Ovary (tissue), 9 donors: ENCODE measurements around the gene SCGN. TPM values are rescaled to one million over a fixed set of nuclear protein-coding genes. Genes with fewer than 3 reads are reported as not detected.

Source experiments
- DNase-seq, 5 donors: peaks; one replicate each; pipeline ENCODE4 v3.0.0-alpha.2; 2019 to 2020
- H3K27ac ChIP-seq, 2 donors: fragments of 200-600 bp; one replicate each; pipeline versions ENCODE4 v1.5.1 to v1.8.0; 2019 to 2022
- H3K27me3 ChIP-seq: fragments of 200-600 bp; one replicate; pipeline ENCODE4 v1.8.0; 2022
- H3K36me3 ChIP-seq: fragments of 200-600 bp; sonication (generic); one replicate; pipeline ENCODE4 v1.5.1; 2019
- H3K4me1 ChIP-seq: one replicate; pipeline ENCODE4 v1.8.1; 2013; ENCODE audit warnings: mild to moderate bottlenecking, moderate library complexity; ENCODE audit not compliant: insufficient read depth
- H3K4me3 ChIP-seq: fragments of 200-600 bp; sonication (generic); one replicate; pipeline ENCODE4 v1.5.1; 2017
- H3K9me3 ChIP-seq, 2 donors: fragments of 200-600 bp in 1 of 2; sonication (generic) in 1 of 2; one replicate each; pipeline versions ENCODE4 v1.5.1 to v1.8.1; 2013 to 2019; ENCODE audit warnings: mild to moderate bottlenecking in 1 of 2, moderate library complexity in 1 of 2
- EP300 ChIP-seq: sonication (generic); formaldehyde crosslinking; IDR thresholded peaks from one replicate; pipeline ENCODE4 v1.6.1; 2017; ENCODE audit warnings: antibody characterized with exemption
- POLR2A ChIP-seq: fragments of 450-650 bp; IDR thresholded peaks from one replicate; pipeline ENCODE4 v1.6.1; 2017; ENCODE audit warnings: antibody characterized with exemption, mild to moderate bottlenecking, moderate library complexity
- WGBS, 3 donors: extraction: QIAGEN DNeasy Blood & Tissue Kit in 1 of 3; methylation state at CpG; one replicate each; pipeline versions ENCODE4 v1.1.5 to v1.1.7; 2013 to 2017; 5-methylcytosine and 5-hydroxymethylcytosine counted together
- intact Hi-C, 4 donors: fragments of 100-400 bp; cut with DNase I; formaldehyde crosslinking; loops; one replicate each; pipeline versions ENCODE4 v1.11.0 to v1.15.1; 2022 to 2023
- polyA plus RNA-seq, 2 donors: library from polyadenylated mRNA; stranded (reverse); fragments of 200-250 nt in 1 of 2; fragments of 350-450 nt in 1 of 2; fragmentation: Illumina TruSeq in 1 of 2; extraction: RNeasy Lipid Tissue Mini Kit (QIAGEN cat#74804) in 1 of 2; gene quantifications; one replicate each; pipeline ENCODE4 v1.2.3, GENCODE V29; 2013 to 2014
- total RNA-seq, 7 donors: library from RNA; depleted of rRNA in 2 of 7; stranded (reverse); fragments of >200 nt in 2 of 7; fragmentation: NEBNext Ultra II Directional in 3 of 7; extraction: Animal tissue kit (Norgen Biotek cat#: 25700) in 3 of 7; gene quantifications; one replicate each; pipeline versions ENCODE4 v1.1.0 to v1.2.4, GENCODE V29; 2016 to 2023
- TF ChIP-seq, protein P1 (sequence below), 3 donors: fragments of 450-650 bp in 2 of 3; fragments of 200-600 bp in 1 of 3; IDR thresholded peaks; one replicate each; pipeline versions ENCODE4 v1.5.1 to v1.8.0; 2016 to 2022; ENCODE audit warnings: antibody characterized with exemption in 3 of 3, mild to moderate bottlenecking in 1 of 3
- donor health status: DM: no; HTN: no; CAD: no; lungs with moderate emphysema.
- donor health status: DM: no; HTN: no; CAD: no.
- donor health status: Bipolar disorder and iron deficiency.
- donor health status: DM: yes; HTN: yes; CAD: no.
- donor health status: DM: no; HTN: no; CAD: no.
- donor health status: DM: yes; HTN: yes; CAD: no.

The SCGN gene
- total and polyA plus RNA-seq, 9 donors, result 0.08 to 1.8 (median 0.28) TPM; not detected in 5

DNA sequence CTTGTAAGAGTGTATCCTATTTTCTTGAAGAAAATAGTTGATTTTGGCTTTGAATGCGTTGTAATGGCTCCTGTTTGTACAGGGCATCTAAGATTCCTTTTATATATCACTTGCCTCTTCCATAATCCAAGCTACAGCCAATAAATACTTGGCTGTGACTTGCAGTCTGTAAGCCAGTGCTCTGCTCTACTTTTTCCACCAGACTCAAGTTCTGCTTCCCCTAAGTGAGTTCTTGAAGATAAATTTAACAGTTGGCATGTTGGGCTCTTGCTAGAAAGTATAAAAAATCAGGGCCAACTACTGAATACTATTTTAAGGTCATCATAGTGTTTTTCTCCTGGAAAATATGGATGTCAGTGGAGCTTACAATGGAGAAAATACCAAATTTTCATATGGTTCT, 36.5 kb upstream of the SCGN start:
- Histone ChIP-seq H3K27ac (no peak overlapping the region), H3K36me3 (no peaks in the 10 kb centered on the region), H3K4me1 (no peaks in the 10 kb centered on the region), H3K27me3 (no peaks in the 10 kb centered on the region), H3K4me3 (no peak overlapping the region), H3K9me3 (no peaks in the 10 kb centered on the region)
- TF ChIP-seq POLR2A (no peak), EP300 (no peak)
- TF ChIP-seq, protein P1, sequence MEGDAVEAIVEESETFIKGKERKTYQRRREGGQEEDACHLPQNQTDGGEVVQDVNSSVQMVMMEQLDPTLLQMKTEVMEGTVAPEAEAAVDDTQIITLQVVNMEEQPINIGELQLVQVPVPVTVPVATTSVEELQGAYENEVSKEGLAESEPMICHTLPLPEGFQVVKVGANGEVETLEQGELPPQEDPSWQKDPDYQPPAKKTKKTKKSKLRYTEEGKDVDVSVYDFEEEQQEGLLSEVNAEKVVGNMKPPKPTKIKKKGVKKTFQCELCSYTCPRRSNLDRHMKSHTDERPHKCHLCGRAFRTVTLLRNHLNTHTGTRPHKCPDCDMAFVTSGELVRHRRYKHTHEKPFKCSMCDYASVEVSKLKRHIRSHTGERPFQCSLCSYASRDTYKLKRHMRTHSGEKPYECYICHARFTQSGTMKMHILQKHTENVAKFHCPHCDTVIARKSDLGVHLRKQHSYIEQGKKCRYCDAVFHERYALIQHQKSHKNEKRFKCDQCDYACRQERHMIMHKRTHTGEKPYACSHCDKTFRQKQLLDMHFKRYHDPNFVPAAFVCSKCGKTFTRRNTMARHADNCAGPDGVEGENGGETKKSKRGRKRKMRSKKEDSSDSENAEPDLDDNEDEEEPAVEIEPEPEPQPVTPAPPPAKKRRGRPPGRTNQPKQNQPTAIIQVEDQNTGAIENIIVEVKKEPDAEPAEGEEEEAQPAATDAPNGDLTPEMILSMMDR (IDR thresholded peaks at IDR 0.05), result no peak
- 87 to 98% (median 92%) methylated on average over 1 of the region's 1 CpG for WGBS, 3 donors
- no peak for DNase-seq
- intact Hi-C loops, result no loop called here

DNA sequence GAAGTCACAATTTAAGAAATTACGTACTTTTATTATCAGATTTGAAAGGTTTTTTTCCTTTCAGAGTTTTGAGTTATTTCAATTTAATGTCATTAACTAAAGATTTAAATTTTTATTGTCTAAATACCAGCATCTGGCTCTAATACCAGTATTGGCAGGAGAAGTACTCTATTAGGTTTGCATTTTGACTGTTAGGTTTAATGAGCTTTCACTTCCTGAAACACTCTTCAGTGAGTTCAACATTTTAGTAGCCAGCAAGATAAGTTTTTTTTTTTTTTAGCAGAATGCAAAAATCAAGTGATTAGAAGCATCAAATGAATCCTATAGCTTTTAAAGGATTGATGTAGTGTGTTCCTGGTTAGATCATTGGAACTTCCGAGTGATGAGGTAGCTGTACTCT, 34.0 kb upstream of the SCGN start:
- intact Hi-C loops, result no loop called here
- no peak overlapping the region for H3K4me3 ChIP-seq
- no peaks in the 10 kb centered on the region for H3K4me1 ChIP-seq
- no peaks in the 10 kb centered on the region for H3K36me3 ChIP-seq
- WGBS, 3 donors, result 93 to 97% (median 93%) methylated on average over 2 of the region's 2 CpGs
- no peak overlapping the region for H3K27ac ChIP-seq
- DNase-seq, result no peak
- TF ChIP-seq POLR2A, result no peak
- TF ChIP-seq EP300, result no peak
- TF ChIP-seq, protein P1 (IDR thresholded peaks at IDR 0.05), result no peak
- H3K9me3 ChIP-seq, result no peaks in the 10 kb centered on the region
- H3K27me3 ChIP-seq, result no peaks in the 10 kb centered on the region

DNA sequence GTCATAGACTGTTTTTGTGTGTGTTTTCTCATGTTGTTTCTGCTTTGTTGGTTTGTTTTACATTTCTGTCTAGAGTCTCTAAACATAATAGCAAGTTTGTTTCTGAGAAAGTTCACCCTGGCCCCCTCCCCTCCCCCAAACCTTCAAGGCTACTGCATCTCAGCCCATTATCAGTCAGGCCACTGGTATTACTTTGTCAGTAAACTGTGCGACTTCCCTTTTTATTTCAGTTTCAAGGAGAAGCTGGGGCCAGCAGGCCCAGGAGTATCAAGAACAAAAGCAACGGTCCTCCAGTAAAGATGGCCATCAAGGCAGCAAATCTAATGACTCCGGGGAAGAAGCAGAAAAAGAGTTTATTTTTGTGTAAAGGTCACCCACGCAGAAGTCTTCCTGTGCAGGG, 32.8 kb upstream of the SCGN start:
- H3K36me3 ChIP-seq, result no peaks in the 10 kb centered on the region
- no peak overlapping the region for H3K4me3 ChIP-seq
- H3K9me3 ChIP-seq, result no peaks in the 10 kb centered on the region
- TF ChIP-seq POLR2A, result no peak
- TF ChIP-seq, protein P1 (IDR thresholded peaks at IDR 0.05), result no peak
- TF ChIP-seq EP300, result no peak
- H3K27ac ChIP-seq, result no peak overlapping the region
- WGBS, 3 donors, result 42 to 68% (median 44%) methylated on average over 4 of the region's 4 CpGs
- intact Hi-C loops, result no loop called here
- DNase-seq, result no peak
- peaks cover 2% of the 10 kb centered on the region for H3K4me1 ChIP-seq
- H3K27me3 ChIP-seq, result no peaks in the 10 kb centered on the region

DNA sequence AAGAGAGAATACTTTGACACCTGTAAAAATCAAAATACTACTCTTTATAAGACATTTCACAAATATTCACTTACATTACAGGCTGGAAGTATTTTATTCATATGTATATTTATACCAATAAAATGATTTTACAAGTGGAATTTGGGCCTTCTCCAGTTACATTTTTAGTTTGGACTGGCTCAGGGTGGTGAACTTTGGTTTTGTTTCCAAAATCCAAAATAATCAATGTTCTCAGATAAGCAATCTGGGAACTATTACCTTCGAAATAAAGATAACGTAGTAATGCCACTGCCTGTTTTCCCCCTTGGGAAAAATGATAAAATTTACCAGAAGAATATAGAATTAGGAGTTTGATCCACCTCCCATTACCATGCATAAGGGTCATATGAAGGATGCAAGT, 31.6 kb upstream of the SCGN start:
- Histone ChIP-seq H3K4me1 (peaks cover 2% of the 10 kb centered on the region), H3K4me3 (no peak overlapping the region), H3K9me3 (no peaks in the 10 kb centered on the region), H3K27ac (no peak overlapping the region), H3K36me3 (no peaks in the 10 kb centered on the region), H3K27me3 (no peaks in the 10 kb centered on the region)
- no peak for DNase-seq
- TF ChIP-seq POLR2A, result no peak
- TF ChIP-seq, protein P1 (IDR thresholded peaks at IDR 0.05), result no peak
- no peak for TF ChIP-seq EP300
- intact Hi-C loops, result no loop called here
- 80 to 90% (median 85%) methylated on average over 2 of the region's 2 CpGs for WGBS, 3 donors

DNA sequence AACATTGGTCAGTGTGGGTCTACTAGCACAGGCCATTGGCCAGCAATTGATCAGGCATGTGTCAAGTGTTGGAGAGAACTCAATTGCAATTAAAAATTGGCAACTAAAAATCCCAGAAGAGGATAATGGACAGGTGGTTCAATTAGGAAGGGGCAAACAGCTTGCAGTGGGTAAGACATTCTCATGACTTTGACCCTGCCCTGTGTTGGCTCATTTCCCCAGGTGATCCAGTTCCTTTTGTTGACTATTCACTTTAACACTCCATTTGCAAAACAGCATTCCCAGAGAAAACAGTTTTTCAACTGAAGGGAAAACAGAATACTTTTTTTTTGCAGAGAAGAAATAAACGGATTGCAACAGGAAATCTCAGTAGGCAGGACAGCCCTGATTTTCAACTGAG, 28.9 kb upstream of the SCGN start:
- no peak for DNase-seq
- no peak overlapping the region for H3K27ac ChIP-seq
- H3K27me3 ChIP-seq, result no peaks in the 10 kb centered on the region
- no peak overlapping the region for H3K4me3 ChIP-seq
- no peaks in the 10 kb centered on the region for H3K36me3 ChIP-seq
- WGBS, 3 donors, result 5 to 7% (median 6%) methylated on average over 1 of the region's 1 CpG
- peaks cover 2% of the 10 kb centered on the region for H3K4me1 ChIP-seq
- TF ChIP-seq, protein P1 (IDR thresholded peaks at IDR 0.05), result no peak
- TF ChIP-seq EP300, result no peak
- TF ChIP-seq POLR2A, result no peak
- H3K9me3 ChIP-seq, result no peaks in the 10 kb centered on the region
- intact Hi-C loops, result no loop called here
